Epithelial cell of esophagus (primary cell): ENCODE data around the gene EZH2.
A peak's percentile ranks its signal among the peaks of the same experiment; 100 is the strongest.

Source experiments
- DNase-seq: peaks from one replicate; pipeline ENCODE4 v3.0.0; 2010; ENCODE audit warnings: low read depth
- H3K4me3 ChIP-seq: 2 replicates; pipeline ENCODE4 v1.5.1; 2011; ENCODE audit warnings: mild to moderate bottlenecking, low read length, control low read depth
- TF ChIP-seq, protein P1 (sequence below): IDR thresholded peaks from 2 replicates; pipeline ENCODE4 v1.5.1; 2011; ENCODE audit warnings: low read depth, mild to moderate bottlenecking, low read length, control low read depth, inconsistent platforms; ENCODE audit not compliant: insufficient read depth; ENCODE audit errors: missing control alignments

EZH2 gene

DNA sequence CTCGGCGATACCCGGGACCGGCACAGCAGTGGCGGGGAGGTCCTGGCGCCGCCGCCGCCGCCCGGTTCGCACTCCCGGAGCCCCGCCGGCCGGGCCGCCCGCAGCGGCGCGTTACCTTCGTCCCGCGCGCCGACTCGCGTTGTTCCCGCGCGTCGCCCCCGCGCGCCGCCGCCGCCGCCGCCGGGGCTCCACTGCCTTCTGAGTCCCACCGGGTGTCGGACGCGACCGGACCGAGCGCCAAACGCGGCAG lies at the start of gene EZH2:
Gene EZH2 (minus strand): TSS at position 243 of the 250 bp plus-strand sequence. CDS start 36,993 bp downstream, outside the sequence.
- H3K4me3 ChIP-seq: peak within 1 kb of the TSS; percentile 78
- TF ChIP-seq, protein P1, sequence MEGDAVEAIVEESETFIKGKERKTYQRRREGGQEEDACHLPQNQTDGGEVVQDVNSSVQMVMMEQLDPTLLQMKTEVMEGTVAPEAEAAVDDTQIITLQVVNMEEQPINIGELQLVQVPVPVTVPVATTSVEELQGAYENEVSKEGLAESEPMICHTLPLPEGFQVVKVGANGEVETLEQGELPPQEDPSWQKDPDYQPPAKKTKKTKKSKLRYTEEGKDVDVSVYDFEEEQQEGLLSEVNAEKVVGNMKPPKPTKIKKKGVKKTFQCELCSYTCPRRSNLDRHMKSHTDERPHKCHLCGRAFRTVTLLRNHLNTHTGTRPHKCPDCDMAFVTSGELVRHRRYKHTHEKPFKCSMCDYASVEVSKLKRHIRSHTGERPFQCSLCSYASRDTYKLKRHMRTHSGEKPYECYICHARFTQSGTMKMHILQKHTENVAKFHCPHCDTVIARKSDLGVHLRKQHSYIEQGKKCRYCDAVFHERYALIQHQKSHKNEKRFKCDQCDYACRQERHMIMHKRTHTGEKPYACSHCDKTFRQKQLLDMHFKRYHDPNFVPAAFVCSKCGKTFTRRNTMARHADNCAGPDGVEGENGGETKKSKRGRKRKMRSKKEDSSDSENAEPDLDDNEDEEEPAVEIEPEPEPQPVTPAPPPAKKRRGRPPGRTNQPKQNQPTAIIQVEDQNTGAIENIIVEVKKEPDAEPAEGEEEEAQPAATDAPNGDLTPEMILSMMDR: no peak
- DNase-seq: no peak

DNA sequence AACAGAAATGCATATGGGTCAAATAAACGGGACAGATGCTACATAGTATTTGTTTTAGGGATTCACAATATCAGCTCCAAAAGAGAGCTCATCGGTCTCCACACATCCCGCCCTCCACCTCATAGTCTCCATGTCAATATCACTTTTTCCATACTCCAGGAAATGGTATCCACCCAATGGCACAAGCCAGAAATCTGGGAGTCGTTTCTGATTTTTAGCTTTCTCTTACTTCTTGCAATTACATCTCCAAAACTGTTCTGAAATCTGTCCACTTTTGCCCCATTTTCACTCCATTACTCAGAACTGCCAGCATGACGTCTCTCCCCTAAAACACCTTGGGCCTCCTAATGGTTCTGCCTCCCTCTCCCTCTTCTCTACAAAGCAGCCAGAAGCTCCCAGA lies 47.4 kb upstream of the EZH2 start:
- no peak overlapping the region for H3K4me3 ChIP-seq
- DNase-seq: no peak
- TF ChIP-seq, protein P1: no peak

DNA sequence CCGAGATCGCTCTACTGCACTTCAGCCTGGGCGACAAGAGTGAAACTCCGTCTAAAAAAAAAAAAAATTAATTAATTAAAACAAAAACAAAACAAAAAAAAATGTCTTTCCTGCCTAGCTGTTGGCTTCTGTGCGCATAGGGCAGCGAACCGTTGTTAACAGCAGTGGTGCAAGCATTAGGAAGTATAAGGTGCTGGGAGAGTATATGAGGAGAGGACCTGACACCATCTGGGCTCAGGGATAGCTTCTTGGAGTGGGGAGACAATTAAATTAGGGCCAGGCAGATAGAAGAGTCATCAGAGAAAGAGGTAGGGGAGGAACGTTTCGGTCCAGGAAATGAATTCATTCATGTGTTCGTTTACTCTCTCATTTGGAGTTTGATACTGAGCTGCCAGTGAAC lies 46.2 kb upstream of the EZH2 start:
- H3K4me3 ChIP-seq: no peak overlapping the region
- DNase-seq: no peak
- TF ChIP-seq, protein P1: no peak

DNA sequence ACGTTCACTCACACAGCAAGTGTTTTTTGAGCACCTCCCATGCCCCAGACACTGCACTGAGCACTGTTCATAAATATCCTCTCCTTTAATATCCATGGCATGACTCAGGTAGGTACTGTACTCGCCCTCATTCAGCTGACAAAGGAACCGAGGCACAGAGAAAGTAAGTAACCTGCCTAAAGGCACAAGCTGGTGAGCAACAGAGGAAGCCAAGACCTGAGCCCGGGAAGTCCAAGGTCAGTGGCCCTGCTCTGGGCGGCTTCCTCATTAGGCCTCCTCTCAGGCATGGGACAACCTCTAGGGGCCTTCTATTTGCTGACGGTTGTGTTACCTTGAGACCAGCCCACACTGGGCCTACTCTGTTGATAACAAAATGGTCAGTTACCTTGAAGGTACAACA lies 45.1 kb upstream of the EZH2 start:
- H3K4me3 ChIP-seq: no peak overlapping the region
- TF ChIP-seq, protein P1: no peak
- peak; percentile 48 for DNase-seq

DNA sequence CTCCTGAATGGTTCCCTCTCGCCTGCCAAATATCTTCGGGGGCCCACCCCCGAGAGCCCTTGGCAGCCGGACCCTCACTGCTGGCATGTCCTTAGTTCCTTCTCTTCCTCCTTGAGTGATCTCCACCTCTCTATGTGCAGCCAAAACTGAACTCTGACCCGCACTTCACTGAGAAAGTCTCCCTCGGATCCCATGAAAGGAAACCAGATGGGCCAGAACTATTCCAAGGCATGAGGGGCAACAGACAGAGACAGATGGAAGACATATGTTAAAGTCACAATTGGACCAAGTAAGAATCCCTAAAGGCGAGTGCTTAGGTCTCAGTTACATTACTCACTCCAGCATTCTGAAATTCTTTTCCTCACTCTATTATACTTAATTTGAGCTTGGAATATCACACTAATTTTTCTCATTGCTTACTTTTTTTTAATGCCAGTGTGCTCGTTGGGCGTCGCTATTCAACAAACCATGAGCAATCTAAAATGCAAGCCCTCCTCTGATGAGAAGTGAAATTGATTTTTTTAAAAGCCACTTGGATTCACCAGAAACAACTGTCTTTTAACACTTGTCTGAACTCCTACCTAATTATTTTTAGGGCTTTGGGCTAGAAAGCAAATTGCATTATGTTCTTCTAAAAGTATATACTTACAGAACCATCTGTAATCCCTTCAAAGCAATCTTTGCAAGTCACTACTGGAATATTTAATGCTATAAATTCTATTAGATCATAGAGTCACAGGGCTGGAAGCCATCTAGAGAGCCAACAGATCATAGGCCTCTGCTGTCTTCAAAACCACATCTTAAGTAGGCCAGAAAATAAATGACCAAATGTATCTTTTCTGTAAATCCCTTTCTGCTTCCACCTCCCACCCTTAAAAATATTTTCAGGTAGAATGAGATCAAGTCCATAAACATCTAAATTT lies 43.3 kb upstream of the EZH2 start:
- no peak for DNase-seq
- no peak overlapping the region for H3K4me3 ChIP-seq
- TF ChIP-seq, protein P1: no peak

DNA sequence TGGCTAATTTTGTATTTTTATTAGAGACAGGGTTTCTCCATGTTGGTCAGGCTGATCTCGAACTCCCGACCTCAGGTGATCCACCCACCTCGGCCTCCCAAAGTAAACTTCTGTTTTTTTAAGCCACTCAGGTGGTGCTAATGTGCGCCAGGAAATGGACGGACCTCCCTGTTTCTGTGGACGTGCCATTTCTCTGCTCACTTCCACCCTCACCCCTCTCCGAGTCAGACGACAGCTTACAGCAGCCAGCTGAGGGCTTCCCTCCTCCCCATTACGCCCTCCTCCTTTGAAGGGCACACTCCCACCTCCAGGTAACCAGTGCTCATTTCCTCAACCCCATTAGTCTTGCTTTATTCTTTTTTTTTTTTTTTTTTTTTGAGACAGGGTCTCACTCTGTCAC lies 41.7 kb upstream of the EZH2 start:
- H3K4me3 ChIP-seq: no peak overlapping the region
- no peak for DNase-seq
- TF ChIP-seq, protein P1: no peak

DNA sequence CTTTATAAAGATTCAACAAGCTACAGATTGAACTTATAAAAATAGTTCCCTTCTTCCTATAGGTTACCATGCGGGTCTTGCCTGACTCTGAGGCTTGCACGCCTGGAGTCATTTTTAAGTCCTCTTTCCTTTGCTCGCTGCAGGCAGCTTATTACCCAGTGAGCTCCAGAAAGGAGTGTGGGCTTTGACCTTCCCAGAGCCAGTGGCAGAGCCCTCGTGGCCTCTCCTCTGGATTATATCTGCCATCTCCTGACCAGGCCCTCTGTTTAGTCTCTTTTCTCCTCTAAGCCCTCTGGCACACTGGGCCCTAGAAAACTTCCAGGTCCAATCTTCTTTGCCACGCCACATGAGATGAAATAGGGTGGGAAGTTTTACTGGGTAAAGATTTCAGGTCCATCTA lies 39.9 kb upstream of the EZH2 start:
- DNase-seq: no peak
- TF ChIP-seq, protein P1: no peak
- no peak overlapping the region for H3K4me3 ChIP-seq
